NCI-H2029 treated with DMSO at 0.1 percent for 48 hours (cell line): ENCODE measurements around the gene MAP3K3.
A peak's percentile ranks its signal among the peaks of the same experiment; 100 is the strongest.
"Not testable (repeated sequence)": the region's sequence is repeated elsewhere in the genome, so short reads cannot be mapped to it uniquely, and the experiment has no call there.

ENCODE experiments used
- DNase-seq: peaks from one replicate; lab custom pipeline; 2025; lab: John Stamatoyannopoulos, UW

The MAP3K3 gene

GRCh38 chr17:63706336-63707082, 84.3 kb downstream of the MAP3K3 start:
- DNase-seq, result no peak

GRCh38 chr17:63707151-63707550, 84.9 kb downstream of the MAP3K3 start:
- no peak for DNase-seq

DNA sequence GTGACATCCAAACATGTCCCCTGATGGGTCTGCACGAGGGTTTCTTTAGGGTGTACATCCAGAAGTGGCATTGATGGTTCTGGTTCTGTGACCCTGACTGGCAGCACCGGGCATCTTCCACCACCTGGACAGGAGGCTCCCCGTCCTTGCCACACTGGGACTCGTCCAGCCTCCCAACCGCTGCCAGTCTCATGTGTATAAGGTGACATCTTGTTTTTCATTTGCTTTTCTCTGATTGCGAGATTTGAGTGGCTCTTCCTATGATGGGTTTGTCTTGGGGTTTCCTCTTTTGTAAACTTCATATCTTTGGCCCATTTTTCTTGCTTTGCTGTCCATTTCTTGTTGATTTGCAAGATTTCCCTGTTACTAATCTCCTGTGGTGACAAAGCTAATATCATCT, 86.9 kb downstream of the MAP3K3 start:
- no peak for DNase-seq

DNA sequence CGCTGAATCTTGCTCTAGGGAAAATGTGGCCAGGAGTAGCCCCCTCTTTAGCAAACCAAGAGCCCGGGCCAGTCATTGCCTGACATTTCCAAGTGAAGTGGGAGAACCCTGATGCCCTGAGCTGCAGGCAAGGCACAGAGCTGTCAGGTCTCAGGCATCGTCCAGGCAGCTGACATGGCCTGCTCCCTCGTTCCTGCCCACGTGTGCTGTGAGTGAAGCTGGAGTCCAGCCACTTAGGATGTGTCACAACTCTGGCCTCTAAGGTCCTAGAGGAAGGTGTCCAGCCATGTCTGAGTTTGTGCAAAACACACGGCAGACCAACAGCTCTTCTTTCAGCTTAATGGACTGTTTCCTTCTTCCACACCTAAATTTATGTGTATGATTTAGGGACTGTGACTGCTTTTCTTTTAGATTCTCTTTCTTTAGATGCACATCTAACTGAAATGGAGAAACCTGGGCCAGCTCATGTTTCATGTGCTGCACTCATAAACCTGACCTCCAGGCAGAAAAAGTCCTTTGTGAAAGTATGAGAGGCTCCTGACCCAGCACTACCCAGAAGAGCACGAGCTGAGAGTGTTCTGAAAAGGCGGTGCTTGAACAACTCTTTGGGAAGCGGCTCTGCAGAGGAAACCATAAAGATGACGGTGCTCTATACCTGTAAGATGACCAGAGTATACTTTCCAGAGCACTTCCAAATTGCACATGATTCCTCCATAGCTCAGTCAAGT, 92.5 kb downstream of the MAP3K3 start:
- no peak for DNase-seq

GRCh38 chr17:63716426-63716825, 94.2 kb downstream of the MAP3K3 start:
- DNase-seq, result no peak

- no peak for DNase-seq
Observed at GRCh38 chr17:63718988-63719387, 96.8 kb downstream of the MAP3K3 start.

- not testable (repeated sequence) for DNase-seq
Observed at GRCh38 chr17:63720194-63720593, 98.0 kb downstream of the MAP3K3 start.

- no peak for DNase-seq
Observed at GRCh38 chr17:63722403-63722802, 100.2 kb downstream of the MAP3K3 start.

DNA sequence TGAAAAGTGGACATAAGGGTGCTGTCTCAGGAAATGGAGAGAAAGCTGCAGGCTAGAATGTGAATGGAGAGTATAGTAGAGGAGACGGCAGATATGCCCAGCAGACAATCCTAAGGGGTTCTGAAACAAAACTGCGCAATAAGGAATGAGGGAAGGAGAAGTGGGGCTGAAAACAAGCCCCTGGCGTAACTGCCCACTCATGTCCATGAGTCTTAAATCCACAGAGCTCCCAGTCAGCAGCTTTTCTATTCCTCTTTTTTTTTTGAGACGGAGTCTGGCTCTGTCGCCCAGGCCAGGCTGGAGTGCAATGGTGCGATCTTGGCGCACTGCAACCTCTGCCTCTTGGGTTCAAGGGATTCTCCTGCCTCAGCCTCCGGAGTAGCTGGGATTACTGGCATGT, 113.5 kb downstream of the MAP3K3 start:
- no peak for DNase-seq

GRCh38 chr17:63740464-63741142, 118.4 kb downstream of the MAP3K3 start:
- DNase-seq, result no peak

- DNase-seq, result peak; percentile 0
Observed at GRCh38 chr17:63741143-63741407, 118.9 kb downstream of the MAP3K3 start.

DNA sequence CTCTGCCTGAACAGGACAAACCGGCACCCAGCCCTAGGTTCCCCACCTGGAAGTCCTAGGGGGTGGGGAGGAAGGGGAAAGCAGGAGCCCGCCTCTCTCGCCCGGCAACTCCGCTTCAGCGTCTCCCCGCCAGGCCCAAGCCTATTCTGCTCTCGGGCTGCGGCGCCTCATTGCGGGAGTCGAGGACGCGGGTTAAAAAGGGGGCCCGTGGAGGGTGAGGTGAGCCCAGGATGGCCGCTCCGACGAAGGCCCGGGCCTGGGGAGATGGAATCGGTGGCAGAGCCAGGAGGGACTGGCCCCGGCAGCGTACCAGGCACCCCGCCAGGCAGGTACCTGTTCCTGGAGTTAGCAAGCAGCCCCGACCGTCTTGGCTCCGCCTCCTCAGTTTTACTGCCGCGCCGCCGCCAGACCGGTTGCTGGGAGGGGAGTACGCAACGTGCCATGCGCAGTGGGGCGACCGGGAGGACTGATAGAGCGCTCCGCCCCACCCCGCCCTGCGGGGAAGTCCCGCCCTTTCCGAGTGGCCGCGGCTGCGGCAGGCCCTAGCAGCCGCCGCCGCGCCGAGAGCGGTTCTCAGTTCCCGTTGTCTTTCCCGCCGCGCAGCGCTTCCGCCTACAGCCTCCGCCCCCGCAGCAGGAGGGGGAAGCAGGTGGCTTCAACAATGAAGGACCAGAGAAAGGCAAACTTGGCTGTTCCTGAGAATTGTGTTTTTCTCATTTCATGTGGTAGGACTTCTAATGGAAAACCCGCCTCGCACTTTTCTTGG, 119.4 kb downstream of the MAP3K3 start, which contains the start of gene STRADA:
Gene STRADA, minus strand, starts transcription at position 392 of the 766 bp plus-strand sequence. CDS start 13,430 bp downstream, outside the sequence.
- DNase-seq, result peak; percentile 80
